ENCODE data around the gene UGDH.

- TF ChIP-seq POLR2A (IDR thresholded peaks at IDR 0.05; ENCODE audit: extremely low read depth, insufficient read length) (no peak), CTCF (IDR thresholded peaks at IDR 0.05; ENCODE audit: low read depth, low read length) (no peak)
Observed at GRCh38 chr4:39505581-39505980, 21.7 kb downstream of the UGDH start.
